HepG2 (cell line): ENCODE results near the gene MCM8. TPM values are rescaled to one million over a fixed set of nuclear protein-coding genes. Genes with fewer than 3 reads are reported as not detected.

ENCODE experiments used
- ASH2L ChIP-seq: fragments of 300-600, 200-600 bp; sonication (generic); IDR thresholded peaks from 2 replicates; pipeline ENCODE4 v1.7.0; 2017; ENCODE audit warnings: low read depth, mild to moderate bottlenecking, moderate library complexity, mixed read lengths, low read length; ENCODE audit not compliant: insufficient read length
- CEBPB ChIP-seq: IDR thresholded peaks from 2 replicates; pipeline ENCODE4 v1.6.1; 2011; ENCODE audit warnings: low read depth, low read length, improper control_type of control experiment, borderline replicate concordance
- FOXC1 ChIP-seq: sonication (generic); formaldehyde crosslinking; IDR thresholded peaks from 2 replicates; pipeline ENCODE4 v1.8.0; 2022; ENCODE audit warnings: mild to moderate bottlenecking, missing genetic modification reagents, borderline replicate concordance
- GABPA ChIP-seq, 2 experiments: IDR thresholded peaks; 2 replicates each; pipeline ENCODE4 v1.6.1; 2011 to 2016; ENCODE audit warnings: low read depth in 2 of 2, low read length in 1 of 2, missing biosample characterization in 1 of 2, missing genetic modification characterization in 1 of 2
- KLF6 ChIP-seq: IDR thresholded peaks from 2 replicates; pipeline ENCODE4 v1.8.0; 2016; ENCODE audit warnings: missing biosample characterization, missing genetic modification reagents
- MTA1 ChIP-seq: sonication (generic); formaldehyde crosslinking; IDR thresholded peaks from 2 replicates; pipeline ENCODE4 v1.4.0; 2020; ENCODE audit warnings: missing genetic modification reagents, mild to moderate bottlenecking, borderline replicate concordance
- ZFP62 ChIP-seq: sonication (generic); formaldehyde crosslinking; IDR thresholded peaks from 2 replicates; pipeline ENCODE4 v1.4.0; 2020; ENCODE audit warnings: missing genetic modification reagents
- ZNF446 ChIP-seq: sonication (generic); formaldehyde crosslinking; IDR thresholded peaks from 2 replicates; pipeline ENCODE4 v1.5.0; 2020; ENCODE audit warnings: mild to moderate bottlenecking, missing genetic modification reagents
- ZNF773 ChIP-seq: sonication (generic); formaldehyde crosslinking; IDR thresholded peaks from 2 replicates; pipeline ENCODE4 v1.4.0; 2020; ENCODE audit warnings: missing genetic modification reagents, borderline replicate concordance
- polyA plus RNA-seq, 8 experiments: library from polyadenylated mRNA; depleted of rRNA in 3 of 8; stranded (reverse) in 7 of 8; unstranded in 1 of 8; fragments of >200 nt; fragmentation: Illumina TruSeq in 4 of 8; extraction: Trizol in 4 of 8; gene quantifications; 2 replicates each; pipeline versions ENCODE4 v1.2.1 to v1.2.3, GENCODE V29; 2011 to 2016; ENCODE audit warnings: low read depth in 4 of 8, missing spikeins in 1 of 8, mixed read lengths in 1 of 8; ENCODE audit not compliant: insufficient read depth in 1 of 8
- total RNA-seq, 5 experiments: library from RNA; depleted of rRNA; stranded (reverse); fragments of >200 nt; fragmentation: Illumina TruSeq; extraction: Trizol; gene quantifications; 2 replicates each; pipeline ENCODE4 v1.2.3, GENCODE V29; 2016; ENCODE audit warnings: low read depth in 1 of 5
- TF ChIP-seq, protein P1 (sequence below): sonication (generic); formaldehyde crosslinking; IDR thresholded peaks from 2 replicates; pipeline ENCODE4 v1.4.0; 2020; ENCODE audit warnings: missing genetic modification reagents, mild to moderate bottlenecking, borderline replicate concordance
- TF ChIP-seq, protein P2 (sequence below): sonication (generic); formaldehyde crosslinking; IDR thresholded peaks from 2 replicates; pipeline ENCODE4 v1.4.0; 2020; ENCODE audit warnings: missing genetic modification reagents

Gene MCM8
- total and polyA plus RNA-seq, 2 of the 13 experiments (the other 11 are each of a cell fraction or from before 2014, with no cell fraction given), result 11.5 to 59.3 TPM

DNA sequence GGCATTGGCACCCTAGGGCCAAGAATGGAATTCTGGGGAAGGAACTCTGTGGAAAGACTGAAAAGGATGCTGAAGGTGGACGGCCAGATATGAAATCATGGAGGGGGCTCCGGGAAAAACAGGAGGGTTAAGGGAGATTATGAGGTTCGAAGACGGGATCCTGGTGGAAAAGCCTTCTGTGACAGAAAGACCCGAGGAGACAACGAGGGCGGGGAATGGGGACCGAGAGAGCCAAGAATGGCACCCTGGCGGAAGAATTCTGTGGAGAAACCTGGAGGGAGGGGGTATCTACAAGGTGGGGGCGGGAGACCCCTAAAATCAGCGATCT, 545 bp upstream of the MCM8 start (continued):
- TF ChIP-seq KLF6 (CRISPR knock-in tag) (no peak), ZFP62 (CRISPR knock-in tag) (peak; percentile 46; the same call in 1 of the 2 replicates), ZNF773 (CRISPR knock-in tag) (0 out of 2 replicates have a peak, but pooled peaks have one; percentile 10), ZNF446 (CRISPR knock-in tag) (0 out of 2 replicates have a peak, but pooled peaks have one; percentile 1), CEBPB (no peak), FOXC1 (CRISPR knock-in tag) (no peak), ASH2L (peak; percentile 59), MTA1 (CRISPR knock-in tag) (0 out of 2 replicates have a peak, but pooled peaks have one; percentile 4), GABPA (IDR thresholded peaks at IDR 0.05; ENCODE audit: low read depth, low read length) (no peak), GABPA (CRISPR knock-in tag; IDR thresholded peaks at IDR 0.05; ENCODE audit: low read depth) (no peak)
- TF ChIP-seq, protein P1, sequence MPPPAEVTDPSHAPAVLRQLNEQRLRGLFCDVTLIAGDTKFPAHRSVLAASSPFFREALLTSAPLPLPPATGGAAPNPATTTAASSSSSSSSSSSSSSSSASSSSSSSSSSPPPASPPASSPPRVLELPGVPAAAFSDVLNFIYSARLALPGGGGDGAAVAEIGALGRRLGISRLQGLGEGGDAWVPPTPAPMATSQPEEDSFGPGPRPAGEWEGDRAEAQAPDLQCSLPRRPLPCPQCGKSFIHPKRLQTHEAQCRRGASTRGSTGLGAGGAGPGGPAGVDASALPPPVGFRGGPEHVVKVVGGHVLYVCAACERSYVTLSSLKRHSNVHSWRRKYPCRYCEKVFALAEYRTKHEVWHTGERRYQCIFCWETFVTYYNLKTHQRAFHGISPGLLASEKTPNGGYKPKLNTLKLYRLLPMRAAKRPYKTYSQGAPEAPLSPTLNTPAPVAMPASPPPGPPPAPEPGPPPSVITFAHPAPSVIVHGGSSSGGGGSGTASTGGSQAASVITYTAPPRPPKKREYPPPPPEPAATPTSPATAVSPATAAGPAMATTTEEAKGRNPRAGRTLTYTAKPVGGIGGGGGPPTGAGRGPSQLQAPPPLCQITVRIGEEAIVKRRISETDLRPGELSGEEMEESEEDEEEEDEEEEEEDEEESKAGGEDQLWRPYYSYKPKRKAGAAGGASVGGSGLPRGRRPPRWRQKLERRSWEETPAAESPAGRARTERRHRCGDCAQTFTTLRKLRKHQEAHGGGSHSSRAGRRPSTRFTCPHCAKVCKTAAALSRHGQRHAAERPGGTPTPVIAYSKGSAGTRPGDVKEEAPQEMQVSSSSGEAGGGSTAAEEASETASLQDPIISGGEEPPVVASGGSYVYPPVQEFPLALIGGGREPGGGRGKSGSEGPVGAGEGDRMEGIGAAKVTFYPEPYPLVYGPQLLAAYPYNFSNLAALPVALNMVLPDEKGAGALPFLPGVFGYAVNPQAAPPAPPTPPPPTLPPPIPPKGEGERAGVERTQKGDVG (CRISPR knock-in tag), result no peak
- TF ChIP-seq, protein P2, sequence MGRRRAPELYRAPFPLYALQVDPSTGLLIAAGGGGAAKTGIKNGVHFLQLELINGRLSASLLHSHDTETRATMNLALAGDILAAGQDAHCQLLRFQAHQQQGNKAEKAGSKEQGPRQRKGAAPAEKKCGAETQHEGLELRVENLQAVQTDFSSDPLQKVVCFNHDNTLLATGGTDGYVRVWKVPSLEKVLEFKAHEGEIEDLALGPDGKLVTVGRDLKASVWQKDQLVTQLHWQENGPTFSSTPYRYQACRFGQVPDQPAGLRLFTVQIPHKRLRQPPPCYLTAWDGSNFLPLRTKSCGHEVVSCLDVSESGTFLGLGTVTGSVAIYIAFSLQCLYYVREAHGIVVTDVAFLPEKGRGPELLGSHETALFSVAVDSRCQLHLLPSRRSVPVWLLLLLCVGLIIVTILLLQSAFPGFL, result 0 out of 2 replicates have a peak, but pooled peaks have one; percentile 34
